Activated CD4-positive, alpha-beta memory T cell treated with anti-CD3 and anti-CD28 coated beads for 36 hours (primary cell): ENCODE measurements around the gene ERAL1. TPM values are rescaled to one million over a fixed set of nuclear protein-coding genes. Genes with fewer than 3 reads are reported as not detected.
"Not testable (repeated sequence)": the region's sequence is repeated elsewhere in the genome, so short reads cannot be mapped to it uniquely, and the experiment has no call there.

Source experiments
- CTCF ChIA-PET: fragments of 350-600 bp; sonication (Branson Sonifier 250); formaldehyde crosslinking; loops from one replicate; lab custom pipeline; 2021; ENCODE audit warnings: antibody characterized with exemption, inconsistent platforms; lab: Charles Lee
- POLR2A ChIA-PET: fragments of 350-600 bp; sonication (Branson Sonifier 250); formaldehyde crosslinking; loops from one replicate; lab custom pipeline; 2021; ENCODE audit warnings: antibody characterized with exemption; lab: Charles Lee
- DNase-seq: peaks from one replicate; pipeline ENCODE4 v3.0.0-alpha.2; 2020
- H3K27ac Mint-ChIP-seq: one replicate; pipeline ENCODE4 v1.8.0; 2021; ENCODE audit warnings: mixed read lengths
- H3K27me3 Mint-ChIP-seq: one replicate; pipeline ENCODE4 v1.8.0; 2021; ENCODE audit warnings: mixed read lengths
- H3K36me3 Mint-ChIP-seq: one replicate; pipeline ENCODE4 v1.8.0; 2021; ENCODE audit warnings: mixed read lengths
- H3K4me1 Mint-ChIP-seq: one replicate; pipeline ENCODE4 v1.8.0; 2021; ENCODE audit warnings: low read depth, mixed read lengths
- H3K4me3 Mint-ChIP-seq: one replicate; pipeline ENCODE4 v1.8.0; 2021; ENCODE audit warnings: mild to moderate bottlenecking, mixed read lengths
- H3K9me3 Mint-ChIP-seq: one replicate; pipeline ENCODE4 v1.8.0; 2021; ENCODE audit warnings: mixed read lengths
- intact Hi-C: fragments of 100-400 bp; cut with micrococcal nuclease; formaldehyde crosslinking; loops from one replicate; pipeline ENCODE4 v1.15.1; 2023
- total RNA-seq, 2 experiments: library from RNA; stranded (reverse); gene quantifications; one replicate each; pipeline ENCODE4 v1.2.3, GENCODE V29; 2021

ERAL1 gene
- total RNA-seq, 2 experiments from 2014 or later: 43.0 to 48.5 TPM

- no peaks in the 10 kb centered on the region for H3K27me3 Mint-ChIP-seq
- H3K27ac Mint-ChIP-seq: no peak overlapping the region
- H3K4me3 Mint-ChIP-seq: no peak overlapping the region
- peaks cover 8% of the 10 kb centered on the region for H3K36me3 Mint-ChIP-seq
- no peaks in the 10 kb centered on the region for H3K9me3 Mint-ChIP-seq
- H3K4me1 Mint-ChIP-seq: peaks cover 6% of the 10 kb centered on the region
- POLR2A ChIA-PET: interaction anchor here (0.7 kb wide), 1 partner anchor 24 kb away, joined by 5 read pairs; no protein-coding TSS in a partner anchor
- CTCF ChIA-PET: interaction anchor here (0.8 to 1.2 kb wide), 3 partner anchors 9 to 137 kb away, joined by 3 read pairs; no protein-coding TSS in a partner anchor
- DNase-seq: peak; percentile 3
- intact Hi-C loops: no loop called here
Measured at GRCh38 chr17:28828294-28829040, 26.3 kb upstream of the ERAL1 start.

- CTCF ChIA-PET: interaction anchor here (0.6 to 4.4 kb wide), 2 partner anchors 68 to 71 kb away, joined by 5 to 16 read pairs; no protein-coding TSS in a partner anchor
- Mint-ChIP-seq H3K27me3 (no peaks in the 10 kb centered on the region), H3K4me1 (peaks cover 13% of the 10 kb centered on the region), H3K36me3 (peaks cover 10% of the 10 kb centered on the region), H3K27ac (no peak overlapping the region), H3K9me3 (no peaks in the 10 kb centered on the region), H3K4me3 (no peak overlapping the region)
- DNase-seq: no peak
- intact Hi-C loops: no loop called here
- POLR2A ChIA-PET: no interaction called here
Measured at GRCh38 chr17:28834420-28834819, 20.4 kb upstream of the ERAL1 start.

GRCh38 chr17:28836541-28836940, 18.3 kb upstream of the ERAL1 start:
- DNase-seq: peak; percentile 3
- H3K9me3 Mint-ChIP-seq, H3K27me3 Mint-ChIP-seq, H3K36me3 Mint-ChIP-seq, H3K27ac Mint-ChIP-seq, POLR2A ChIA-PET, intact Hi-C loops, H3K4me3 Mint-ChIP-seq: not testable (repeated sequence)
- peaks cover 25% of the 10 kb centered on the region for H3K4me1 Mint-ChIP-seq
- CTCF ChIA-PET: interaction anchor here (1.0 to 1.4 kb wide), 2 partner anchors 67 to 73 kb away, joined by 3 to 7 read pairs; no protein-coding TSS in a partner anchor

- ChIA-PET POLR2A (no interaction called here), CTCF (interaction anchor here (1.0 kb wide), 1 partner anchor 75 kb away, joined by 5 read pairs; no protein-coding TSS in a partner anchor)
- peaks cover 27% of the 10 kb centered on the region for H3K4me1 Mint-ChIP-seq
- intact Hi-C loops: no loop called here
- H3K9me3 Mint-ChIP-seq: no peaks in the 10 kb centered on the region
- no peaks in the 10 kb centered on the region for H3K27me3 Mint-ChIP-seq
- no peak overlapping the region for H3K4me3 Mint-ChIP-seq
- no peak overlapping the region for H3K27ac Mint-ChIP-seq
- H3K36me3 Mint-ChIP-seq: peaks cover 2% of the 10 kb centered on the region
- no peak for DNase-seq
Measured at GRCh38 chr17:28839221-28839620, 15.6 kb upstream of the ERAL1 start.

GRCh38 chr17:28841901-28842281, 12.9 kb upstream of the ERAL1 start:
- Mint-ChIP-seq H3K36me3 (no peaks in the 10 kb centered on the region), H3K9me3 (no peaks in the 10 kb centered on the region), H3K4me1 (peaks cover 24% of the 10 kb centered on the region), H3K27ac (peak overlapping the region; percentile 88), H3K27me3 (no peaks in the 10 kb centered on the region), H3K4me3 (peak overlapping the region; percentile 95)
- CTCF ChIA-PET: interaction anchor here (0.8 to 3.0 kb wide), 10 partner anchors 31 to 275 kb away, joined by 3 to 40 read pairs (median 6); partner anchors contain the start of genes DHRS13, FLOT2 and TLCD1
- DNase-seq: no peak
- intact Hi-C loops: loop anchor here (1.0 to 2.0 kb wide), 3 partner anchors 30 to 115 kb away; partner anchors contain the start of gene TLCD1
- POLR2A ChIA-PET: interaction anchor here (0.6 to 1.6 kb wide), 13 partner anchors 9 to 117 kb away, joined by 3 to 10 read pairs (median 4); partner anchors contain the start of genes DHRS13 and FLOT2

- intact Hi-C loops: loop anchor here (1.0 to 2.0 kb wide), 3 partner anchors 30 to 116 kb away; partner anchors contain the start of gene TLCD1
- ChIA-PET CTCF (interaction anchor here (0.8 to 3.0 kb wide), 10 partner anchors 32 to 274 kb away, joined by 3 to 40 read pairs (median 6); partner anchors contain the start of genes DHRS13, FLOT2 and TLCD1), POLR2A (interaction anchor here (0.6 to 1.6 kb wide), 14 partner anchors 10 to 117 kb away, joined by 3 to 10 read pairs (median 4); partner anchors contain the start of genes DHRS13 and FLOT2)
- Mint-ChIP-seq H3K4me1 (peaks cover 24% of the 10 kb centered on the region), H3K4me3 (peak within 1 kb of the TSS; percentile 95), H3K36me3 (no peaks in the 10 kb centered on the region), H3K27ac (peak within 1 kb of the TSS; percentile 88), H3K9me3 (no peaks in the 10 kb centered on the region), H3K27me3 (no peaks in the 10 kb centered on the region)
- peak; percentile 91 for DNase-seq
Measured at GRCh38 chr17:28842282-28843012, 12.4 kb upstream of the ERAL1 start, which contains the start of gene FAM222B. FAM222B (minus strand) TSS chr17:28842790; CDS start chr17:28766667, 76,123 bp downstream.

- DNase-seq: no peak
- CTCF ChIA-PET: interaction anchor here (0.9 to 1.4 kb wide), 2 partner anchors 11 to 80 kb away, joined by 3 to 6 read pairs; no protein-coding TSS in a partner anchor
- POLR2A ChIA-PET: interaction anchor here (0.5 kb wide), 1 partner anchor 14 kb away, joined by 3 read pairs; no protein-coding TSS in a partner anchor
- intact Hi-C loops: loop anchor here (2.0 kb wide), 1 partner anchor 117 kb away; the partner anchor contains the start of gene TLCD1
- no peak overlapping the region for H3K27ac Mint-ChIP-seq
- peaks cover 24% of the 10 kb centered on the region for H3K4me1 Mint-ChIP-seq
- no peaks in the 10 kb centered on the region for H3K36me3 Mint-ChIP-seq
- H3K4me3 Mint-ChIP-seq: peak overlapping the region; percentile 37
- no peaks in the 10 kb centered on the region for H3K9me3 Mint-ChIP-seq
- H3K27me3 Mint-ChIP-seq: no peaks in the 10 kb centered on the region
Measured at GRCh38 chr17:28843816-28844148, 11.0 kb upstream of the ERAL1 start.

- H3K4me3 Mint-ChIP-seq: no peak overlapping the region
- peak; percentile 24 for DNase-seq
- H3K4me1 Mint-ChIP-seq: peaks cover 12% of the 10 kb centered on the region
- no peaks in the 10 kb centered on the region for H3K36me3 Mint-ChIP-seq
- intact Hi-C loops: no loop called here
- H3K27me3 Mint-ChIP-seq: no peaks in the 10 kb centered on the region
- CTCF ChIA-PET: interaction anchor here (0.6 kb wide), 2 partner anchors 17 to 59 kb away, joined by 4 read pairs; no protein-coding TSS in a partner anchor
- no peak overlapping the region for H3K27ac Mint-ChIP-seq
- no peaks in the 10 kb centered on the region for H3K9me3 Mint-ChIP-seq
- POLR2A ChIA-PET: no interaction called here
Measured at GRCh38 chr17:28846231-28846630, 8.6 kb upstream of the ERAL1 start.

GRCh38 chr17:28846699-28847098, 8.1 kb upstream of the ERAL1 start:
- H3K27me3 Mint-ChIP-seq, intact Hi-C loops, POLR2A ChIA-PET, H3K4me3 Mint-ChIP-seq, H3K27ac Mint-ChIP-seq, H3K36me3 Mint-ChIP-seq, DNase-seq, H3K9me3 Mint-ChIP-seq, H3K4me1 Mint-ChIP-seq: not testable (repeated sequence)
- CTCF ChIA-PET: interaction anchor here (0.6 kb wide), 2 partner anchors 17 to 59 kb away, joined by 4 read pairs; no protein-coding TSS in a partner anchor

- not testable (repeated sequence) for H3K27me3 Mint-ChIP-seq, H3K36me3 Mint-ChIP-seq, H3K27ac Mint-ChIP-seq, H3K4me3 Mint-ChIP-seq, H3K4me1 Mint-ChIP-seq, H3K9me3 Mint-ChIP-seq
- intact Hi-C loops: loop anchor here (1.0 to 2.0 kb wide), 2 partner anchors 28 to 54 kb away; partner anchors contain the start of gene DHRS13
- CTCF ChIA-PET: interaction anchor here (0.7 to 2.9 kb wide), 24 partner anchors 10 to 121 kb away, joined by 3 to 19 read pairs (median 4); partner anchors contain the start of genes DHRS13 and FLOT2
- peak; percentile 77 for DNase-seq
- POLR2A ChIA-PET: interaction anchor here (0.7 to 1.1 kb wide), 2 partner anchors 44 to 110 kb away, joined by 3 to 4 read pairs; no protein-coding TSS in a partner anchor
Measured at GRCh38 chr17:28848667-28849066, 6.1 kb upstream of the ERAL1 start.

GRCh38 chr17:28849281-28849680, 5.5 kb upstream of the ERAL1 start:
- no peaks in the 10 kb centered on the region for H3K36me3 Mint-ChIP-seq
- no peaks in the 10 kb centered on the region for H3K27me3 Mint-ChIP-seq
- no peak overlapping the region for H3K4me3 Mint-ChIP-seq
- intact Hi-C loops: loop anchor here (2.0 kb wide), 1 partner anchor 54 kb away; the partner anchor contains the start of gene DHRS13
- POLR2A ChIA-PET: interaction anchor here (0.7 to 1.1 kb wide), 2 partner anchors 43 to 109 kb away, joined by 3 to 4 read pairs; no protein-coding TSS in a partner anchor
- CTCF ChIA-PET: interaction anchor here (0.6 to 2.9 kb wide), 28 partner anchors 9 to 122 kb away, joined by 3 to 19 read pairs (median 4); partner anchors contain the start of genes DHRS13 and FLOT2
- no peaks in the 10 kb centered on the region for H3K9me3 Mint-ChIP-seq
- H3K4me1 Mint-ChIP-seq: peaks cover 4% of the 10 kb centered on the region
- H3K27ac Mint-ChIP-seq: no peak overlapping the region
- peak; percentile 43 for DNase-seq
